Thoracic aorta (tissue), 2 donors: Measurements from ENCODE around the gene PCDHA9. TPM values are rescaled to one million over a fixed set of nuclear protein-coding genes. Genes with fewer than 3 reads are reported as not detected.

Source experiments
- ATAC-seq: fragments of 150-250 bp; one replicate; pipeline ENCODE4 v1.8.0; 2017; ENCODE audit warnings: low read depth; ENCODE audit not compliant: insufficient number of reproducible peaks, low FRiP score
- DNase-seq: peaks from one replicate; pipeline ENCODE4 v3.0.0-alpha.2; 2020; ENCODE audit warnings: low spot score
- H3K27ac ChIP-seq, 2 donors: fragments of 200-600 bp; sonication (generic); 1 replicate in 1 of 2; 2 replicates in 1 of 2; pipeline ENCODE4 v1.5.1; 2016; ENCODE audit warnings: mild to moderate bottlenecking in 2 of 2, moderate library complexity in 2 of 2
- H3K27me3 ChIP-seq: fragments of 200-600 bp; sonication (generic); replicated peaks from 2 replicates; pipeline ENCODE4 v1.6.0; 2016; ENCODE audit warnings: mild to moderate bottlenecking; ENCODE audit not compliant: insufficient read depth
- H3K36me3 ChIP-seq: fragments of 200-600 bp; sonication (generic); one replicate; pipeline ENCODE4 v1.5.1; 2016
- H3K4me1 ChIP-seq, 2 donors: fragments of 200-600 bp; sonication (generic); 1 replicate in 1 of 2; 2 replicates in 1 of 2; pipeline versions ENCODE4 v1.5.1 to v1.6.0; 2016; ENCODE audit warnings: low read depth in 2 of 2, mild to moderate bottlenecking in 1 of 2; ENCODE audit not compliant: control insufficient read depth in 1 of 2
- H3K4me3 ChIP-seq: fragments of 200-600 bp; sonication (generic); 2 replicates; pipeline ENCODE4 v1.5.1; 2016; ENCODE audit warnings: mild to moderate bottlenecking
- H3K9me3 ChIP-seq: fragments of 200-600 bp; sonication (generic); 2 replicates; pipeline ENCODE4 v1.5.1; 2016
- CTCF ChIP-seq: fragments of 200-600 bp; sonication (generic); IDR thresholded peaks from one replicate; pipeline ENCODE4 v1.5.1; 2019; ENCODE audit warnings: antibody characterized with exemption
- total RNA-seq, 2 donors: library from RNA; depleted of rRNA; stranded (reverse); fragments of >200 nt; gene quantifications; one replicate each; pipeline versions ENCODE4 v1.1.0 to v1.2.3, GENCODE V29; 2016

PCDHA9 gene
- total RNA-seq, 2 donors from 2014 or later, result 0.35 to 1.1 TPM

- ATAC-seq, result no peak
- Histone ChIP-seq H3K27ac (no peak overlapping the region), H3K9me3 (peaks cover 20% of the 10 kb centered on the region), H3K27me3 (no peaks in the 10 kb centered on the region), H3K4me3 (no peak overlapping the region), H3K4me1 (no peaks in the 10 kb centered on the region), H3K36me3 (no peaks in the 10 kb centered on the region)
- TF ChIP-seq CTCF, result no peak
- DNase-seq, result no peak
Observed at GRCh38 chr5:140877262-140877581, 29.0 kb downstream of the PCDHA9 start.

GRCh38 chr5:140881889-140882590, 33.9 kb downstream of the PCDHA9 start, which contains the start of gene PCDHA13:
TSS of gene PCDHA13 (plus strand) at chr5:140882124. CDS start at chr5:140882269, 145 bp downstream.
- TF ChIP-seq CTCF, result no peak
- no peak for DNase-seq
- Histone ChIP-seq H3K36me3 (no peaks in the 10 kb centered on the region), H3K9me3 (peaks cover 33% of the 10 kb centered on the region), H3K27ac (no peak within 1 kb of the TSS), H3K4me3 (peak within 1 kb of the TSS; percentile 7), H3K27me3 (no peaks in the 10 kb centered on the region), H3K4me1 (no peaks in the 10 kb centered on the region)
- no peak for ATAC-seq

- H3K36me3 ChIP-seq, result no peaks in the 10 kb centered on the region
- no peaks in the 10 kb centered on the region for H3K27me3 ChIP-seq
- H3K4me1 ChIP-seq, result no peaks in the 10 kb centered on the region
- no peak for DNase-seq
- H3K9me3 ChIP-seq, result peaks cover 36% of the 10 kb centered on the region
- ATAC-seq, result no peak
- no peak overlapping the region for H3K4me3 ChIP-seq
- TF ChIP-seq CTCF, result no peak
- H3K27ac ChIP-seq, result no peak overlapping the region
Observed at GRCh38 chr5:140882591-140882899, 34.4 kb downstream of the PCDHA9 start.

- DNase-seq (no peak), ATAC-seq (no peak)
- TF ChIP-seq CTCF, result no peak
- H3K4me3 ChIP-seq, result no peak overlapping the region
- H3K36me3 ChIP-seq, result no peaks in the 10 kb centered on the region
- H3K4me1 ChIP-seq, result no peaks in the 10 kb centered on the region
- no peaks in the 10 kb centered on the region for H3K27me3 ChIP-seq
- H3K27ac ChIP-seq, result no peak overlapping the region
- H3K9me3 ChIP-seq, result peaks cover 36% of the 10 kb centered on the region
Observed at GRCh38 chr5:140883373-140883772, 35.2 kb downstream of the PCDHA9 start.

- Histone ChIP-seq H3K9me3 (peaks cover 36% of the 10 kb centered on the region), H3K4me1 (no peaks in the 10 kb centered on the region), H3K27me3 (no peaks in the 10 kb centered on the region), H3K4me3 (no peak overlapping the region), H3K36me3 (no peaks in the 10 kb centered on the region), H3K27ac (no peak overlapping the region)
- DNase-seq, result no peak
- no peak for ATAC-seq
- no peak for TF ChIP-seq CTCF
Observed at GRCh38 chr5:140883927-140884697, 35.9 kb downstream of the PCDHA9 start.

Other genes starting within 250 kb of the PCDHA9 start
- gene CD14, start 215.2 kb upstream of the PCDHA9 start, total RNA-seq, result 100 to 1,000 TPM in 1 of 2 donors, 10 to 100 TPM in 1; 96.6 to 235 TPM
- gene TMCO6, start 208.9 kb upstream of the PCDHA9 start, total RNA-seq, result 10 to 100 TPM; 11.4 to 13.5 TPM
- gene NDUFA2, start 200.8 kb upstream of the PCDHA9 start, total RNA-seq, result 10 to 100 TPM; 19.9 to 26.4 TPM
- 100 to 1,000 TPM in 1 of 2 donors, 10 to 100 TPM in 1; 95.3 to 108 TPM for gene IK, start 200.6 kb upstream of the PCDHA9 start, total RNA-seq
- gene WDR55, start 183.5 kb upstream of the PCDHA9 start, total RNA-seq, result 10 to 100 TPM; 24.6 to 26.1 TPM
- 1 to 10 TPM in 1 of 2 donors, under 1 TPM in 1; 0.54 to 1.8 TPM for gene DND1, start 174.8 kb upstream of the PCDHA9 start, total RNA-seq
- gene HARS1, start 157.0 kb upstream of the PCDHA9 start, total RNA-seq, result 10 to 100 TPM; 46.4 to 68.2 TPM
- gene HARS2, start 156.9 kb upstream of the PCDHA9 start, total RNA-seq, result 10 to 100 TPM; 26.0 to 69.0 TPM
- gene ZMAT2, start 147.9 kb upstream of the PCDHA9 start, total RNA-seq, result 10 to 100 TPM; 32.0 to 50.4 TPM
- gene PCDHA1, start 62.2 kb upstream of the PCDHA9 start, total RNA-seq, result not detected
- under 1 TPM in 1 of 2 donors, not detected in 1; 0.85 TPM for gene PCDHA2, start 53.5 kb upstream of the PCDHA9 start, total RNA-seq
- 1 to 10 TPM in 1 of 2 donors, under 1 TPM in 1; 0.68 to 2.0 TPM for gene PCDHA3, start 47.3 kb upstream of the PCDHA9 start, total RNA-seq
- under 1 TPM; 0.78 to 0.81 TPM for gene PCDHA4, start 41.3 kb upstream of the PCDHA9 start, total RNA-seq
- gene PCDHA5, start 26.8 kb upstream of the PCDHA9 start, total RNA-seq, result under 1 TPM; 0.14 to 0.85 TPM
- 1 to 10 TPM in 1 of 2 donors, under 1 TPM in 1; 0.14 to 5.2 TPM for gene PCDHA6, start 20.4 kb upstream of the PCDHA9 start, total RNA-seq
- under 1 TPM; 0.42 to 0.54 TPM for gene PCDHA7, start 14.1 kb upstream of the PCDHA9 start, total RNA-seq
- gene PCDHA8, start 7.2 kb upstream of the PCDHA9 start, total RNA-seq, result under 1 TPM in 1 of 2 donors, not detected in 1; 0.14 TPM
- under 1 TPM; 0.28 to 0.41 TPM for gene PCDHA10, start 7.5 kb downstream of the PCDHA9 start, total RNA-seq
- gene PCDHA11, start 20.6 kb downstream of the PCDHA9 start, total RNA-seq, result under 1 TPM; 0.14 to 0.21 TPM
- under 1 TPM; 0.21 to 0.68 TPM for gene PCDHA12, start 26.9 kb downstream of the PCDHA9 start, total RNA-seq
- gene PCDHA13, start 33.7 kb downstream of the PCDHA9 start, total RNA-seq, result under 1 TPM; 0.54 to 0.56 TPM
- 1 to 10 TPM in 1 of 2 donors, under 1 TPM in 1; 0.71 to 1.2 TPM for gene PCDHAC1, start 77.9 kb downstream of the PCDHA9 start, total RNA-seq
- gene PCDHAC2, start 118.1 kb downstream of the PCDHA9 start, total RNA-seq, result under 1 TPM in 1 of 2 donors, not detected in 1; 0.71 TPM
- not detected for gene PCDHB1, start 203.0 kb downstream of the PCDHA9 start, total RNA-seq
- gene PCDHB2, start 246.2 kb downstream of the PCDHA9 start, total RNA-seq, result 1 to 10 TPM; 2.3 to 4.6 TPM